ENCODE data around the gene PRKCA.

DNA sequence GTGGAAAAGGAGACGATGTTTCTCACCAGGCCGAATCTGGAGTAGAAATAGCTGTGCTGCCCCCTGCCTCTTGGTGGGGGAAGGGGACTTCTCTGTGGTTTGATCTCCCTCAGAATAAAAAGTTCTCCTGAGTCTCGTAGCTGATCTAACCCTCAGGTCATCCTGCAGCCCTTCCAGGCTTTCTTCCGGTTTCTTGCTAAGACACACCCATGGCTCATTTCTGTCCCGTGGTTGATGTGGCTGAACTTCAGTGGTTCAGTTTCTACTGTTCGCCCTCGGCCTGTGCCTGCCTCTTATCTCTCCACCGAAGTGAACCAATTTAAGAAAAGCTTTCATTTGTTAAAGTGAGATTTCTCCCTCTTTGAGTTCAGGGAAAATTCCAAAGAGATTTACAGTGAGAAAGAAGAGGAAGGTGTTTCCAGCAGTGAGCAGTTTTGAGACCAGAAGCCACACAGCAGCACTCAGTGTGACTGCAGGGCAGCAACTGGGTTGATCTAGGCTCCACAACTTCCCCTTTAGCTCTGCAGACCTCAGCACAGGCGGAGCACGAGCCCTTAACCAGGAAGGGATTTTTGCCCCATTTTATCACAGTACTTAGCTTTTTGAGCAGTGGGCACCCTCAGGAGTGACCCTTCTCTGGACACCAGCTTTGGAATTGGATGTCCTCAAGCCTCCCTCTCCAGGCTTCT is 497.6 kb downstream of the PRKCA start:
- TF ChIP-seq, protein P1, sequence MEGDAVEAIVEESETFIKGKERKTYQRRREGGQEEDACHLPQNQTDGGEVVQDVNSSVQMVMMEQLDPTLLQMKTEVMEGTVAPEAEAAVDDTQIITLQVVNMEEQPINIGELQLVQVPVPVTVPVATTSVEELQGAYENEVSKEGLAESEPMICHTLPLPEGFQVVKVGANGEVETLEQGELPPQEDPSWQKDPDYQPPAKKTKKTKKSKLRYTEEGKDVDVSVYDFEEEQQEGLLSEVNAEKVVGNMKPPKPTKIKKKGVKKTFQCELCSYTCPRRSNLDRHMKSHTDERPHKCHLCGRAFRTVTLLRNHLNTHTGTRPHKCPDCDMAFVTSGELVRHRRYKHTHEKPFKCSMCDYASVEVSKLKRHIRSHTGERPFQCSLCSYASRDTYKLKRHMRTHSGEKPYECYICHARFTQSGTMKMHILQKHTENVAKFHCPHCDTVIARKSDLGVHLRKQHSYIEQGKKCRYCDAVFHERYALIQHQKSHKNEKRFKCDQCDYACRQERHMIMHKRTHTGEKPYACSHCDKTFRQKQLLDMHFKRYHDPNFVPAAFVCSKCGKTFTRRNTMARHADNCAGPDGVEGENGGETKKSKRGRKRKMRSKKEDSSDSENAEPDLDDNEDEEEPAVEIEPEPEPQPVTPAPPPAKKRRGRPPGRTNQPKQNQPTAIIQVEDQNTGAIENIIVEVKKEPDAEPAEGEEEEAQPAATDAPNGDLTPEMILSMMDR (conservative IDR thresholded peaks at IDR 0.05; ENCODE audit: low read depth, low read length), result no peak
- no peak for TF ChIP-seq EZH2phosphoT487 (IDR thresholded peaks at IDR 0.05; ENCODE audit: borderline replicate concordance, low read length)
